ENCODE results near the gene TSHZ2.

DNA sequence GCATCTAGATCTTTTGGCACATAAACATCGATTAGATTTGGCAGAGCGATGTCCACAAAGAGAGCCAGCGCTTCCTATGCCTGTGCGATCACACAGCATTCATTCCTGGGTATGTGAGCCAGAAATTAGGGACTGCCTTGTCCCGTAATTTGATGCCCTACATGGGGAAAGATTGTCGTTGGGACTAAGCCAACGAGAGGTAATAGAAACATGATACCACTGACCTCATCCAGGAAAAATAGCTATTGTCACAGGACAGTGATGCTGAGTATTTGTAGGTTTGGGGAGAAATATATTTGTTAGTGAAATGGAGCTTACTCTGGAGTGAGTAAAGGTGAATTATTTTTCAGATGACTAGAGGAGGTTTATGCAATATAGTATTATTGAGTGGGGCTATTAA is 154.0 kb downstream of the TSHZ2 start:
- TF ChIP-seq, protein P1, sequence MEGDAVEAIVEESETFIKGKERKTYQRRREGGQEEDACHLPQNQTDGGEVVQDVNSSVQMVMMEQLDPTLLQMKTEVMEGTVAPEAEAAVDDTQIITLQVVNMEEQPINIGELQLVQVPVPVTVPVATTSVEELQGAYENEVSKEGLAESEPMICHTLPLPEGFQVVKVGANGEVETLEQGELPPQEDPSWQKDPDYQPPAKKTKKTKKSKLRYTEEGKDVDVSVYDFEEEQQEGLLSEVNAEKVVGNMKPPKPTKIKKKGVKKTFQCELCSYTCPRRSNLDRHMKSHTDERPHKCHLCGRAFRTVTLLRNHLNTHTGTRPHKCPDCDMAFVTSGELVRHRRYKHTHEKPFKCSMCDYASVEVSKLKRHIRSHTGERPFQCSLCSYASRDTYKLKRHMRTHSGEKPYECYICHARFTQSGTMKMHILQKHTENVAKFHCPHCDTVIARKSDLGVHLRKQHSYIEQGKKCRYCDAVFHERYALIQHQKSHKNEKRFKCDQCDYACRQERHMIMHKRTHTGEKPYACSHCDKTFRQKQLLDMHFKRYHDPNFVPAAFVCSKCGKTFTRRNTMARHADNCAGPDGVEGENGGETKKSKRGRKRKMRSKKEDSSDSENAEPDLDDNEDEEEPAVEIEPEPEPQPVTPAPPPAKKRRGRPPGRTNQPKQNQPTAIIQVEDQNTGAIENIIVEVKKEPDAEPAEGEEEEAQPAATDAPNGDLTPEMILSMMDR (IDR thresholded peaks at IDR 0.05; ENCODE audit: low read length): no peak
- no peak for TF ChIP-seq EZH2 (IDR thresholded peaks at IDR 0.05; ENCODE audit: borderline replicate concordance, low read length)

All from OCI-LY1 (cell line).